ENCODE results near the gene MICOS13. TPM values are rescaled to one million over a fixed set of nuclear protein-coding genes. Genes with fewer than 3 reads are reported as not detected.
A peak's percentile ranks its signal among the peaks of the same experiment; 100 is the strongest.

MICOS13 gene
- total RNA-seq (10 to 100 TPM; 15.7 to 41.0 (median 36.8) TPM), polyA plus RNA-seq (10 to 100 TPM; 71.0 to 89.5 (median 78.0) TPM)
- long read RNA-seq, donor 1, transcript C19orf70-201 (4 exons, 896 nt): major isoform, 61 of 84 reads
- long read RNA-seq, donor 1, partial matches to known transcripts: 16 of 84 reads
- long read RNA-seq, donor 1, other reads (novel, unspliced or antisense): 0 of 84 reads
- long read RNA-seq, donor 2, transcript C19orf70-201 (4 exons, 896 nt): major isoform, 36 of 54 reads
- long read RNA-seq, donor 2, partial matches to known transcripts: 14 of 54 reads
- long read RNA-seq, donor 2, other reads (novel, unspliced or antisense): 0 of 54 reads

- peak within 1 kb of the TSS; percentile 84 to 94 (median 94) for H3K27ac ChIP-seq
- intact Hi-C loops (cut with DNase I; ENCODE audit: low total_unique reads): no loop called here
- peak; percentile 100 for DNase-seq
- 0 to 2% (median 1%) methylated on average over 56 to 94 of the region's 94 CpGs for WGBS, 5 donors
- H3K36me3 ChIP-seq: peaks cover 0 to 21% (median 6%) of the 10 kb centered on the region in 6 donors
- H3K27me3 ChIP-seq (replicated peaks in 1 of 7): no peaks in the 10 kb centered on the region
- H3K4me3 ChIP-seq: peak within 1 kb of the TSS; percentile 54 to 97 (median 88)
- H3K9me3 ChIP-seq: no peaks in the 10 kb centered on the region
- TF ChIP-seq CTCF (IDR thresholded peaks at IDR 0.05 in 8 of 11, conservative IDR thresholded peaks at IDR 0.05 in 3 of 11) (peak in 4 of 11 experiments; percentile 9 to 32 (median 28)), POLR2AphosphoS5 (IDR thresholded peaks at IDR 0.05) (peak; percentile 89 to 95 (median 89)), POLR2A (IDR thresholded peaks at IDR 0.05) (peak in 1 of 3 donors; percentile 64)
- H3K4me1 ChIP-seq: peaks cover 12 to 33% (median 21%) of the 10 kb centered on the region in 6 donors
These were observed at the start of gene MICOS13, which contains the start of gene HSD11B1L for GRCh38 chr19:5680437-5681368. TSS of gene MICOS13 (minus strand) at chr19:5680516. CDS start at chr19:5680486, 30 bp downstream. TSS of gene HSD11B1L (plus strand) at chr19:5681027. CDS start at chr19:5684833, 3,806 bp downstream.

GRCh38 chr19:5727453-5728050 lies 47.2 kb upstream of the MICOS13 start:
- intact Hi-C loops (cut with DNase I; ENCODE audit: low total_unique reads): no loop called here
- DNase-seq: no peak
- no peak overlapping the region for H3K4me3 ChIP-seq
- H3K9me3 ChIP-seq: peaks cover 0 to 21% (median 12%) of the 10 kb centered on the region in 8 donors
- TF ChIP-seq CTCF (IDR thresholded peaks at IDR 0.05 in 8 of 11, conservative IDR thresholded peaks at IDR 0.05 in 3 of 11) (no peak), POLR2A (IDR thresholded peaks at IDR 0.05) (no peak), POLR2AphosphoS5 (IDR thresholded peaks at IDR 0.05) (no peak)
- peaks cover 0 to 6% (median 0%) of the 10 kb centered on the region in 7 donors for H3K27me3 ChIP-seq (replicated peaks in 1 of 7)
- WGBS, 5 donors: 91 to 96% (median 94%) methylated on average over 4 of the region's 4 CpGs
- no peaks in the 10 kb centered on the region for H3K4me1 ChIP-seq
- no peaks in the 10 kb centered on the region for H3K36me3 ChIP-seq
- H3K27ac ChIP-seq: no peak overlapping the region

- Histone ChIP-seq H3K4me1 (peaks cover 18 to 52% (median 37%) of the 10 kb centered on the region in 6 donors), H3K4me3 (peak within 1 kb of the TSS; percentile 79 to 99 (median 89)), H3K9me3 (no peaks in the 10 kb centered on the region), H3K27me3 (replicated peaks in 1 of 7) (no peaks in the 10 kb centered on the region), H3K36me3 (peaks cover 0 to 22% (median 0%) of the 10 kb centered on the region in 6 donors), H3K27ac (peak within 1 kb of the TSS; percentile 91 to 96 (median 93))
- TF ChIP-seq CTCF (IDR thresholded peaks at IDR 0.05 in 8 of 11, conservative IDR thresholded peaks at IDR 0.05 in 3 of 11) (peak; percentile 92 to 98 (median 95)), POLR2A (IDR thresholded peaks at IDR 0.05) (peak in 1 of 3 donors; percentile 79), POLR2AphosphoS5 (IDR thresholded peaks at IDR 0.05) (peak; percentile 95 to 99 (median 96))
- DNase-seq: peak; percentile 100
- 0% methylated on average over 23 to 90 of the region's 90 CpGs for WGBS, 5 donors
- intact Hi-C loops (cut with DNase I; ENCODE audit: low total_unique reads): no loop called here
These were observed 39.9 kb upstream of the MICOS13 start, which contains the start of the genes CATSPERD and LONP1 for GRCh38 chr19:5719961-5720790. TSS of gene CATSPERD (plus strand) at chr19:5720637. CDS start at chr19:5720738, 101 bp downstream. TSS of gene LONP1 (minus strand) at chr19:5720146. CDS start at chr19:5720132, 14 bp downstream.
